ENCODE results near the gene DPYSL5. TPM values are rescaled to one million over a fixed set of nuclear protein-coding genes. Genes with fewer than 3 reads are reported as not detected.

DPYSL5 gene
- total and polyA plus RNA-seq, 2 of the 13 experiments (the other 11 are each of a cell fraction or from before 2014, with no cell fraction given), result 0.15 TPM; not detected in 1

DNA sequence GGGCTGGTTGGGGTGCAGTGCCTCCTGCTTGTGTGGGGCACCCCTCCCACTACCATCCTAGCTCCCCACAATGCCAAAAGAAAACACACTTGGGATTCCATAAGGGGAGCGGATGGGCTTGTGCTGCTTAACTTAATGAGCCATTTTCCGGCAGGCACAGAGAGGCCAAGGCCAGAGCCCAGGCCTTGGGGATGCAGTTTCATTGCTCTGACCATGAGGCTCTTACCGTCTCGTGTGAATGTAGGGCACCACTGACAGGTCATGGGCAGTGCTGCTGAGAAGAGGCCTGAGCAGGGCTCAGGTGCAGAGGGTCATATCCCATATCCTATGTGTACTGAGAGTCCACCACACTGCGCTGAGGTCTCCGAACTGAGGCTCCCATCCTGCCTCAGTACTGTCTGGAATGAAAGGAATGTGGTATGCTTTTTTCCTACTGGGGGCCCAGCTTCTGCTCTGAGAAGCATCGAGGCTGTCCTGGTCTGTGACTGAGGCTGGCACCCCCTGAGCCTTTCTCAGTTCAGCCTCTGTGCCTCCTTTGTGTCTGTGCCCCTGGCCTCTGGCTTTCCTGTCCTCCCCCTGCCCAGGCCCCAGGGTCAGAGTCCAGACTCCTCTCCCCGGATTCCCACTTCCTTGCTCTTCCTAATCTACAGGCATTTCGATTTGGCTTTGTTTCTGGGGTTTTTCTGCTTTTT lies 77.3 kb downstream of the DPYSL5 start (continued):
- TF ChIP-seq ZBTB40 (IDR thresholded peaks at IDR 0.05) (no peak), ZBTB40 (CRISPR knock-in tag; IDR thresholded peaks at IDR 0.05) (peak; percentile 17; the same call in 1 of the 2 replicates), HMGA1 (CRISPR knock-in tag; conservative IDR thresholded peaks at IDR 0.05) (no peak), ZBTB33 (CRISPR knock-in tag; IDR thresholded peaks at IDR 0.05) (peak; percentile 27; the same call in 1 of the 2 replicates), ZNF577 (CRISPR knock-in tag; IDR thresholded peaks at IDR 0.05; ENCODE audit: borderline replicate concordance, low read depth) (no peak), ZFYVE20 (CRISPR knock-in tag; IDR thresholded peaks at IDR 0.05; ENCODE audit: borderline replicate concordance, low read depth) (no peak), ZNF792 (CRISPR knock-in tag; IDR thresholded peaks at IDR 0.05) (peak; percentile 76; the same call in 1 of the 2 replicates), NFE2 (CRISPR knock-in tag; IDR thresholded peaks at IDR 0.05) (no peak), KDM3A (CRISPR knock-in tag; IDR thresholded peaks at IDR 0.05; ENCODE audit: low read depth) (peak; percentile 38; the same call in 1 of the 2 replicates)
- TF ChIP-seq, protein P1, sequence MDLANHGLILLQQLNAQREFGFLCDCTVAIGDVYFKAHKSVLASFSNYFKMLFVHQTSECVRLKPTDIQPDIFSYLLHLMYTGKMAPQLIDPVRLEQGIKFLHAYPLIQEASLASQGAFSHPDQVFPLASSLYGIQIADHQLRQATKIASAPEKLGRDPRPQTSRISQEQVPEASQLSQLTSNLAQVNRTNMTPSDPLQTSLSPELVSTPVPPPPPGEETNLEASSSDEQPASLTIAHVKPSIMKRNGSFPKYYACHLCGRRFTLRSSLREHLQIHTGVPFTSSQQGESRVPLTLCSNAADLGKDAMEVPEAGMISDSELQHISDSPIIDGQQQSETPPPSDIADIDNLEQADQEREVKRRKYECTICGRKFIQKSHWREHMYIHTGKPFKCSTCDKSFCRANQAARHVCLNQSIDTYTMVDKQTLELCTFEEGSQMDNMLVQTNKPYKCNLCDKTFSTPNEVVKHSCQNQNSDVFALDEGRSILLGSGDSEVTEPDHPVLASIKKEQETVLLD (CRISPR knock-in tag; IDR thresholded peaks at IDR 0.05; ENCODE audit: low read depth), result no peak
- TF ChIP-seq, protein P2, sequence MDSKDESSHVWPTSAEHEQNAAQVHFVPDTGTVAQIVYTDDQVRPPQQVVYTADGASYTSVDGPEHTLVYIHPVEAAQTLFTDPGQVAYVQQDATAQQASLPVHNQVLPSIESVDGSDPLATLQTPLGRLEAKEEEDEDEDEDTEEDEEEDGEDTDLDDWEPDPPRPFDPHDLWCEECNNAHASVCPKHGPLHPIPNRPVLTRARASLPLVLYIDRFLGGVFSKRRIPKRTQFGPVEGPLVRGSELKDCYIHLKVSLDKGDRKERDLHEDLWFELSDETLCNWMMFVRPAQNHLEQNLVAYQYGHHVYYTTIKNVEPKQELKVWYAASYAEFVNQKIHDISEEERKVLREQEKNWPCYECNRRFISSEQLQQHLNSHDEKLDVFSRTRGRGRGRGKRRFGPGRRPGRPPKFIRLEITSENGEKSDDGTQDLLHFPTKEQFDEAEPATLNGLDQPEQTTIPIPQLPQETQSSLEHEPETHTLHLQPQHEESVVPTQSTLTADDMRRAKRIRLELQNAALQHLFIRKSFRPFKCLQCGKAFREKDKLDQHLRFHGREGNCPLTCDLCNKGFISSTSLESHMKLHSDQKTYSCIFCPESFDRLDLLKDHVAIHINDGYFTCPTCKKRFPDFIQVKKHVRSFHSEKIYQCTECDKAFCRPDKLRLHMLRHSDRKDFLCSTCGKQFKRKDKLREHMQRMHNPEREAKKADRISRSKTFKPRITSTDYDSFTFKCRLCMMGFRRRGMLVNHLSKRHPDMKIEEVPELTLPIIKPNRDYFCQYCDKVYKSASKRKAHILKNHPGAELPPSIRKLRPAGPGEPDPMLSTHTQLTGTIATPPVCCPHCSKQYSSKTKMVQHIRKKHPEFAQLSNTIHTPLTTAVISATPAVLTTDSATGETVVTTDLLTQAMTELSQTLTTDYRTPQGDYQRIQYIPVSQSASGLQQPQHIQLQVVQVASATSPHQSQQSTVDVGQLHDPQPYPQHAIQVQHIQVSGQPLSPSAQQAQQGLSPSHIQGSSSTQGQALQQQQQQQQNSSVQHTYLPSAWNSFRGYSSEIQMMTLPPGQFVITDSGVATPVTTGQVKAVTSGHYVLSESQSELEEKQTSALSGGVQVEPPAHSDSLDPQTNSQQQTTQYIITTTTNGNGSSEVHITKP (CRISPR knock-in tag; IDR thresholded peaks at IDR 0.05; ENCODE audit: low read depth), result no peak
- TF ChIP-seq, protein P3, sequence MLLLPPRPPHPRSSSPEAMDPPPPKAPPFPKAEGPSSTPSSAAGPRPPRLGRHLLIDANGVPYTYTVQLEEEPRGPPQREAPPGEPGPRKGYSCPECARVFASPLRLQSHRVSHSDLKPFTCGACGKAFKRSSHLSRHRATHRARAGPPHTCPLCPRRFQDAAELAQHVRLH (CRISPR knock-in tag; IDR thresholded peaks at IDR 0.05; ENCODE audit: borderline replicate concordance, low read depth), result peak; percentile 72; the same call in 1 of the 2 replicates

Data from HepG2 (cell line).